Heart left ventricle (tissue), 16 donors: Measurements from ENCODE around the gene VAMP5. TPM values are rescaled to one million over a fixed set of nuclear protein-coding genes. Genes with fewer than 3 reads are reported as not detected.

Experiments
- ATAC-seq, 4 donors: fragments of 200-7000 bp; cut with Tn5 transposase; one replicate each; pipeline ENCODE4 v1.9.1; 2020 to 2022; ENCODE audit warnings: moderate library complexity in 4 of 4, mild to moderate bottlenecking in 3 of 4, moderate number of reproducible peaks in 1 of 4
- DNase-seq, 5 donors: peaks; one replicate each; pipeline ENCODE4 v3.0.0-alpha.2; 2020
- H3K27ac ChIP-seq, 12 donors: fragments of 200-600 bp; sonication (generic) in 4 of 12; one replicate each; pipeline versions ENCODE4 v1.5.0 to v1.8.0; 2016 to 2022; ENCODE audit warnings: mild to moderate bottlenecking in 2 of 12
- H3K27me3 ChIP-seq, 9 donors: fragments of 200-600 bp; sonication (generic) in 2 of 9; one replicate each; pipeline versions ENCODE4 v1.5.1 to v1.8.0; 2016 to 2022; ENCODE audit warnings: mild to moderate bottlenecking in 3 of 9
- H3K36me3 ChIP-seq, 9 donors: fragments of 200-600 bp; sonication (generic) in 2 of 9; one replicate each; pipeline versions ENCODE4 v1.5.0 to v1.8.0; 2018 to 2022; ENCODE audit warnings: mild to moderate bottlenecking in 2 of 9
- H3K4me1 ChIP-seq, 12 donors: fragments of 200-600 bp; sonication (generic) in 4 of 12; one replicate each; pipeline versions ENCODE4 v1.5.0 to v1.8.0; 2016 to 2022; ENCODE audit warnings: mild to moderate bottlenecking in 3 of 12
- H3K4me3 ChIP-seq, 12 donors: fragments of 200-600 bp; sonication (generic) in 4 of 12; one replicate each; pipeline versions ENCODE4 v1.5.0 to v1.8.0; 2017 to 2022; ENCODE audit warnings: mild to moderate bottlenecking in 9 of 12, moderate library complexity in 4 of 12
- H3K9me3 ChIP-seq, 12 donors: fragments of 200-600 bp; sonication (generic) in 4 of 12; one replicate each; pipeline versions ENCODE4 v1.5.0 to v1.8.0; 2016 to 2022; ENCODE audit warnings: mild to moderate bottlenecking in 1 of 12
- CTCF ChIP-seq, 12 donors: fragments of 200-600 bp; sonication (generic) in 4 of 12; IDR thresholded peaks; one replicate each; pipeline versions ENCODE4 v1.5.0 to v1.8.0; 2018 to 2022; ENCODE audit warnings: antibody characterized with exemption in 12 of 12, mild to moderate bottlenecking in 5 of 12
- POLR2A ChIP-seq, 2 donors: fragments of 450-650 bp; IDR thresholded peaks; one replicate each; pipeline ENCODE4 v1.6.1; 2017; ENCODE audit warnings: antibody characterized with exemption in 2 of 2, mild to moderate bottlenecking in 2 of 2, moderate library complexity in 2 of 2
- WGBS, 4 donors: extraction: QIAGEN DNeasy Blood & Tissue Kit in 2 of 4; methylation state at CpG; one replicate each; pipeline versions ENCODE4 v1.1.5 to v1.1.7; 2013 to 2018; 5-methylcytosine and 5-hydroxymethylcytosine counted together
- intact Hi-C, 10 donors: fragments of 100-400 bp; cut with DNase I; formaldehyde crosslinking; loops; one replicate each; pipeline versions ENCODE4 v1.11.1 to v1.14.2; 2022
- polyA plus RNA-seq, 2 donors: library from polyadenylated mRNA; stranded (reverse); fragments of 200-250 nt; gene quantifications; one replicate each; pipeline ENCODE4 v1.2.3, GENCODE V29; 2013
- total RNA-seq, 9 donors: library from RNA; depleted of rRNA in 2 of 9; stranded (reverse); fragments of >200 nt in 2 of 9; fragmentation: NEBNext Ultra II Directional in 3 of 9; extraction: Animal tissue kit (Norgen Biotek cat#: 25700) in 3 of 9; gene quantifications; one replicate each; pipeline versions ENCODE4 v1.1.0 to v1.2.4, GENCODE V29; 2016 to 2023
- donor health status: ischemic (EF 13 %, LVEDD 7.1; RV severe dilation, severe dysfunction).
- donor health status: healthy with polysubstance abuse.
- donor health status: DM: no; HTN: yes; CAD: no.
- donor health status: DM: no; HTN: no; CAD: no.
- donor health status: ischemic (EF 25% LVEDD 6.9; RV normal size, moderate dysfunction).
- donor health status: ischemic (EF 25% LVEDD 5.7; RV mildly dilated, moderate dysfunction).
- donor health status: healthy.
- donor health status: DM: yes; HTN: yes; CAD: no.
- donor health status: ischemic (EF 35%, LVEDD 5.7; RV mildly dilated, moderate dysfunction).
- donor health status: nonischemic (EF 11% LVEDD 7.7; RV severe dilation, severe dysfunction).
- donor health status: DM: yes; HTN: yes; CAD: no.
- donor health status: PGD.
- donor health status: ischemic (EF 29% LVEDD 5.4; RV normal size, mild dysfunction).
- donor health status: nonischemic (EF 23%, LVEDD 6.1; RV moderate dilation, normal function).

VAMP5 gene
- total and polyA plus RNA-seq, 11 donors: 21.0 to 186 (median 45.2) TPM

DNA sequence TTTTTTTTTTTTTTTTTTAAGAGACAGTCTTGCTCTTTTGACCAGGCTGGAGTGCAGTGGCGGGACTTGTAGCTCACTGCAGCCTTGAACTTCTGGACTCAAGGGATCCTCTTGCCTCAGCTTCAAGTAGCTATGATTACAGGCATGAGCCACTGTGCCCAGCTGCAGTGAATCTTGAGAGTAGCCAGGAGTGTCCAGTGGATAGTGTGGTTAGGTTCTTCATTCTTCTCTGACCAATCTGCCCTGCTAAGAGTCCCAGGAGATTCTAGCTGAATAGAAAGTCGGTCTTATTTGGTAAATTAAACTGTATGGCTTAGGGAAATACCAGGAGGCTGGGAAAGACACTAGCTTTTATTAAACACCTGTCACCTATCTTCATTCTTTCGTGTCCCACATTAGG is 47.1 kb downstream of the VAMP5 start:
- DNase-seq: no peak
- TF ChIP-seq POLR2A (IDR thresholded peaks at IDR 0.05): no peak
- no peak for ATAC-seq
- 90 to 93% (median 90%) methylated on average over 3 of the region's 3 CpGs for WGBS, 4 donors
- H3K4me3 ChIP-seq: no peak overlapping the region
- intact Hi-C loops: loop anchor here in 2 of 10 donors (10.0 kb wide), 2 partner anchors 183 to 453 kb away; no protein-coding TSS in a partner anchor
- peaks cover 0 to 8% (median 0%) of the 10 kb centered on the region in 12 donors for H3K4me1 ChIP-seq
- H3K27ac ChIP-seq: no peak overlapping the region
- peaks cover 5 to 98% (median 95%) of the 10 kb centered on the region in 9 donors for H3K36me3 ChIP-seq
- no peaks in the 10 kb centered on the region for H3K27me3 ChIP-seq
- H3K9me3 ChIP-seq: no peaks in the 10 kb centered on the region

- 87 to 93% (median 90%) methylated on average over 8 of the region's 8 CpGs for WGBS, 4 donors
- intact Hi-C loops: loop anchor here in 7 of 10 donors (2.0 to 10.0 kb wide), 6 partner anchors 72 to 450 kb away; no protein-coding TSS in a partner anchor
- ATAC-seq (no peak), DNase-seq (no peak)
- Histone ChIP-seq H3K36me3 (peaks cover 5 to 98% (median 95%) of the 10 kb centered on the region in 9 donors), H3K4me3 (no peak overlapping the region), H3K4me1 (peaks cover 0 to 8% (median 0%) of the 10 kb centered on the region in 12 donors), H3K27ac (peak overlapping the region in 1 of 12 donors; percentile 3), H3K27me3 (no peaks in the 10 kb centered on the region), H3K9me3 (no peaks in the 10 kb centered on the region)
- TF ChIP-seq CTCF (IDR thresholded peaks at IDR 0.05): no peak
- TF ChIP-seq POLR2A (IDR thresholded peaks at IDR 0.05): no peak
Measured at GRCh38 chr2:85635011-85635410, 50.8 kb downstream of the VAMP5 start.

DNA sequence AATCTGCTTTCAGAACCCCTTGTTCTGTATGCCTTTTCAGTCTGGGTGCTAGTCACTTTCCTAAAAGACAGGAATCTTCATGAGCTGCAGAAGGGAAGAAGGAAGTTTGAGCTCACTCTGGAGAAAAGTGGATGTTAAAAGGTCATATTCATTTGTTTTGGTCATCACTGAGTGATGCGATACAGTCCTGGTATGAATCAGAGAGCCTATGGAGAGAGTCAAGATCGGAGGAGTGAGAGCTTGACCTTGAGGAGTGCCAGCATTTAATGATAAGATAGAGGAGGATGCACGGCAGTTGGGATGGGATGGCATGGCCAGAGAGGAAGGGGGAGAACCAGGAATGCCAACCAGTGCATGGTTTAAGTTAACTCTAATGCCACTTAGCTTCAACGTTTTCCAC is 51.4 kb downstream of the VAMP5 start:
- H3K9me3 ChIP-seq: no peaks in the 10 kb centered on the region
- H3K4me1 ChIP-seq: peaks cover 0 to 8% (median 0%) of the 10 kb centered on the region in 12 donors
- ATAC-seq (peak in 2 of 4 donors; percentile 59 to 69), DNase-seq (no peak)
- no peak overlapping the region for H3K4me3 ChIP-seq
- H3K27me3 ChIP-seq: no peaks in the 10 kb centered on the region
- intact Hi-C loops: loop anchor here in 9 of 10 donors (2.0 to 10.0 kb wide), 7 partner anchors 71 to 449 kb away; no protein-coding TSS in a partner anchor
- 36 to 43% (median 40%) methylated on average over 4 of the region's 4 CpGs for WGBS, 4 donors
- no peak for TF ChIP-seq POLR2A (IDR thresholded peaks at IDR 0.05)
- TF ChIP-seq CTCF (IDR thresholded peaks at IDR 0.05): no peak
- peaks cover 5 to 98% (median 95%) of the 10 kb centered on the region in 9 donors for H3K36me3 ChIP-seq
- peak overlapping the region in 1 of 12 donors; percentile 3 for H3K27ac ChIP-seq

DNA sequence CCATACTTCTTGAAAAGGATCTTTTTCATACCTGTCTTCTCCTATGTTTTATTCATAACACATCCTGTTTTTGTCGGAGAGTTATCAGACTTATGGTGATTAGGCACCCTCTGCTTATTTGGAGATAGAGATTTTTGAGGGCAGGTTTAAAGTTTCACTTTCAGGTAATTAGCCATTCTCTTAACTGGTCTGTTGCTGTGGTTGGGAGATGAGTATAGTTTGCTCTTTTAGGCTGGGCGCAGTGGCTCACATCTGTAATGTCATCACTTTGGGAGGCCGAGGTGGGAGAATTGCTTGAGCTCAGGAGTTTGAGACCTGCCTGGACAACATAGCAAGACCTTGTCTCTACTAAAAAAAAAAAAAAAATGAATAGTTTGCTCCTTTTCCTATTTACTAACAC is 58.5 kb downstream of the VAMP5 start:
- TF ChIP-seq POLR2A (IDR thresholded peaks at IDR 0.05) (no peak), CTCF (IDR thresholded peaks at IDR 0.05) (no peak)
- peaks cover 0 to 100% (median 100%) of the 10 kb centered on the region in 9 donors for H3K36me3 ChIP-seq
- peaks cover 0 to 2% (median 0%) of the 10 kb centered on the region in 12 donors for H3K4me1 ChIP-seq
- no peaks in the 10 kb centered on the region for H3K27me3 ChIP-seq
- H3K9me3 ChIP-seq: no peaks in the 10 kb centered on the region
- H3K27ac ChIP-seq: no peak overlapping the region
- intact Hi-C loops: loop anchor here in 3 of 10 donors (5.0 to 10.0 kb wide), 3 partner anchors 62 to 175 kb away; no protein-coding TSS in a partner anchor
- DNase-seq (no peak), ATAC-seq (no peak)
- H3K4me3 ChIP-seq: no peak overlapping the region
- 80 to 97% (median 92%) methylated on average over 3 of the region's 3 CpGs for WGBS, 4 donors

Other genes with a start within 250 kb of the VAMP5 start
- 10 to 100 TPM; 27.5 to 74.9 (median 50.9) TPM for gene RETSAT, start 229.9 kb upstream of the VAMP5 start, total RNA-seq
- gene RETSAT, start 229.9 kb upstream of the VAMP5 start, polyA plus RNA-seq: 10 to 100 TPM; 22.5 to 36.3 TPM
- 10 to 100 TPM in 4 of 9 donors, 1 to 10 TPM in 5; 6.0 to 18.0 (median 9.5) TPM for gene ELMOD3, start 229.7 kb upstream of the VAMP5 start, total RNA-seq
- gene ELMOD3, start 229.7 kb upstream of the VAMP5 start, polyA plus RNA-seq: 10 to 100 TPM; 10.2 to 12.5 TPM
- gene CAPG, start 174.1 kb upstream of the VAMP5 start, total RNA-seq: 10 to 100 TPM in 3 of 9 donors, 1 to 10 TPM in 6; 2.8 to 91.6 (median 4.5) TPM
- 10 to 100 TPM in 1 of 2 donors, 1 to 10 TPM in 1; 2.9 to 15.6 TPM for gene CAPG, start 174.1 kb upstream of the VAMP5 start, polyA plus RNA-seq
- not detected for gene SH2D6, start 165.7 kb upstream of the VAMP5 start, total RNA-seq
- not detected for gene SH2D6, start 165.7 kb upstream of the VAMP5 start, polyA plus RNA-seq
- gene MAT2A, start 45.3 kb upstream of the VAMP5 start, total RNA-seq: 100 to 1,000 TPM in 7 of 9 donors, 10 to 100 TPM in 2; 66.0 to 218 (median 128) TPM
- gene MAT2A, start 45.3 kb upstream of the VAMP5 start, polyA plus RNA-seq: 100 to 1,000 TPM in 1 of 2 donors, 10 to 100 TPM in 1; 72.3 to 131 TPM
- 10 to 100 TPM; 13.2 to 30.7 (median 20.8) TPM for gene GGCX, start 22.9 kb upstream of the VAMP5 start, total RNA-seq
- 10 to 100 TPM; 12.6 to 28.7 TPM for gene GGCX, start 22.9 kb upstream of the VAMP5 start, polyA plus RNA-seq
- 100 to 1,000 TPM in 1 of 9 donors, 10 to 100 TPM in 4, 1 to 10 TPM in 4; 5.4 to 103 (median 10.1) TPM for gene VAMP8, start 6.8 kb upstream of the VAMP5 start, total RNA-seq
- gene VAMP8, start 6.8 kb upstream of the VAMP5 start, polyA plus RNA-seq: 10 to 100 TPM; 13.8 to 21.7 TPM
- 100 to 1,000 TPM in 4 of 9 donors, 10 to 100 TPM in 5; 77.7 to 208 (median 92.0) TPM for gene RNF181, start 11.3 kb downstream of the VAMP5 start, total RNA-seq
- 100 to 1,000 TPM; 165 to 235 TPM for gene RNF181, start 11.3 kb downstream of the VAMP5 start, polyA plus RNA-seq
- gene TMEM150A, start 18.3 kb downstream of the VAMP5 start, total RNA-seq: 10 to 100 TPM in 5 of 9 donors, 1 to 10 TPM in 4; 6.4 to 20.8 (median 11.5) TPM
- 10 to 100 TPM; 10.5 to 14.1 TPM for gene TMEM150A, start 18.3 kb downstream of the VAMP5 start, polyA plus RNA-seq
- gene C2orf68, start 27.6 kb downstream of the VAMP5 start, total RNA-seq: 10 to 100 TPM; 12.0 to 38.2 (median 29.1) TPM
- gene C2orf68, start 27.6 kb downstream of the VAMP5 start, polyA plus RNA-seq: 10 to 100 TPM; 14.3 to 37.3 TPM
- gene USP39, start 31.8 kb downstream of the VAMP5 start, total RNA-seq: 10 to 100 TPM; 26.0 to 55.6 (median 30.5) TPM
- gene USP39, start 31.8 kb downstream of the VAMP5 start, polyA plus RNA-seq: 10 to 100 TPM; 24.3 to 47.1 TPM
- under 1 TPM in 1 of 9 donors, not detected in 8; 0.23 TPM for gene SFTPB, start 83.8 kb downstream of the VAMP5 start, total RNA-seq
- gene SFTPB, start 83.8 kb downstream of the VAMP5 start, polyA plus RNA-seq: under 1 TPM in 1 of 2 donors, not detected in 1; 0.83 TPM
- gene GNLY, start 109.9 kb downstream of the VAMP5 start, total RNA-seq: 10 to 100 TPM in 1 of 9 donors, 1 to 10 TPM in 4, under 1 TPM in 2, not detected in 2; 0.29 to 47.1 (median 2.1) TPM
- gene GNLY, start 109.9 kb downstream of the VAMP5 start, polyA plus RNA-seq: 1 to 10 TPM; 1.3 to 2.3 TPM
- gene ATOH8, start 169.6 kb downstream of the VAMP5 start, total RNA-seq: 100 to 1,000 TPM in 1 of 9 donors, 10 to 100 TPM in 8; 11.8 to 103 (median 18.5) TPM
- gene ATOH8, start 169.6 kb downstream of the VAMP5 start, polyA plus RNA-seq: 10 to 100 TPM; 22.9 to 37.9 TPM